ENCODE data around the gene BUB3.

Gene BUB3

DNA sequence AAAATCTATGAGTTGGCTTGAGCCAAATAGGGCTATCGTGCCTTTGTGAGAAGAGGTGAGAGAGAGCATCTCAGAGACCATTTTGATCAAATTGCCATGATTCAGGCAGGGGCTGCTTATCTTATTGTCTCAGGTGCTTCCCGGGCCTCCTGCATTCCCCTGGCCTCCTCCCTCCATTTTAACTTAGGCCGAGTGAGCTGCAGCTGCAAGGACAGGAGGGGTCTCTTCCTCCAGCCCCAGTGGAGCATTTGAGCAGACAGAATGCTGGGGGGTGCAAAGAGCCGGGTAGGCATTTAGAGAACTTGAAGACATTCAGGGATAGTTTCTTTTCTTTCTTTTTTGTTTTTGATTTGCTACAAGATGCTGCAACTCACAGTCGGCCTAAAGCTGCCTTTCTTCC, 59.0 kb downstream of the BUB3 start:
- TF ChIP-seq, protein P1, sequence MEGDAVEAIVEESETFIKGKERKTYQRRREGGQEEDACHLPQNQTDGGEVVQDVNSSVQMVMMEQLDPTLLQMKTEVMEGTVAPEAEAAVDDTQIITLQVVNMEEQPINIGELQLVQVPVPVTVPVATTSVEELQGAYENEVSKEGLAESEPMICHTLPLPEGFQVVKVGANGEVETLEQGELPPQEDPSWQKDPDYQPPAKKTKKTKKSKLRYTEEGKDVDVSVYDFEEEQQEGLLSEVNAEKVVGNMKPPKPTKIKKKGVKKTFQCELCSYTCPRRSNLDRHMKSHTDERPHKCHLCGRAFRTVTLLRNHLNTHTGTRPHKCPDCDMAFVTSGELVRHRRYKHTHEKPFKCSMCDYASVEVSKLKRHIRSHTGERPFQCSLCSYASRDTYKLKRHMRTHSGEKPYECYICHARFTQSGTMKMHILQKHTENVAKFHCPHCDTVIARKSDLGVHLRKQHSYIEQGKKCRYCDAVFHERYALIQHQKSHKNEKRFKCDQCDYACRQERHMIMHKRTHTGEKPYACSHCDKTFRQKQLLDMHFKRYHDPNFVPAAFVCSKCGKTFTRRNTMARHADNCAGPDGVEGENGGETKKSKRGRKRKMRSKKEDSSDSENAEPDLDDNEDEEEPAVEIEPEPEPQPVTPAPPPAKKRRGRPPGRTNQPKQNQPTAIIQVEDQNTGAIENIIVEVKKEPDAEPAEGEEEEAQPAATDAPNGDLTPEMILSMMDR (IDR thresholded peaks at IDR 0.05; ENCODE audit: low read length, missing control alignments), result no peak
- no peak for DNase-seq (ENCODE audit: low read depth)
- no peak overlapping the region for H3K4me3 ChIP-seq (replicated peaks; ENCODE audit: low read depth, low read length)
